GM23248 (cell line): Measurements from ENCODE around the gene ADH1B.

ENCODE experiments used
- EZH2 ChIP-seq: fragments of 200-600 bp; sonication (generic); IDR thresholded peaks from 2 replicates; pipeline ENCODE4 v1.6.1; 2018; ENCODE audit warnings: antibody characterized with exemption, mild to moderate bottlenecking; ENCODE audit not compliant: insufficient read depth, poor library complexity, severe bottlenecking
- EZH2phosphoT487 ChIP-seq: fragments of 200-600 bp; sonication (generic); IDR thresholded peaks from 2 replicates; pipeline ENCODE4 v1.6.1; 2018; ENCODE audit warnings: antibody characterized with exemption, moderate library complexity, mild to moderate bottlenecking, low read depth; ENCODE audit not compliant: insufficient read depth

DNA sequence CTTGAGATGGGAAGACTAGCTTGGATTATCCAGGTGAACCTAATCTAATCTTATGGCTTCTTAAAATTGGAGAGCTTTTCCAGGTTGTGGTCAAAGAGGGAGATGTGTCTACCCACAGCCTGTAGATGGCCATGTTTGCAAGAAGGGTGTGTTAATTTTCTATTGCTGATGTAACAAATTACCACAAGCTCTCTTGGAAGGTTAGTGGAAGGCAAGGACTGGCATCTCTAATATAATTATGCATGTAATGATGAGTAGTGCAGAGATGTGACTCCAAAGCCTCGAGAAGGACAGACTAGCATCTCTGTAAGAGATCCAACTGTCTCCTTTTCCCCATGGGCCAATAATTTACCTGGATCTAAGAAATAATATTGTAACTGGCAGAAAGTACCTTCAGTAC is 3.2 kb upstream of the ADH1B start:
- no peak for TF ChIP-seq EZH2
- no peak for TF ChIP-seq EZH2phosphoT487
